Activated CD4-positive, alpha-beta T cell treated with anti-CD3 and anti-CD28 coated beads, Interleukin-2, Interleukin-4, amounts not matched to agents 100 ng/mL and 50 ng/mL, durations not matched to agents 16 hours and 8 hours (primary cell): ENCODE measurements around the gene FAM47A.

Source experiments
- DNase-seq: peaks from one replicate; pipeline ENCODE4 v3.0.0-alpha.2; 2020; ENCODE audit warnings: low spot score

The FAM47A gene

GRCh38 chrX:34132028-34132427 is at the start of gene FAM47A:
TSS of gene FAM47A (minus strand) at chrX:34132314. CDS start at chrX:34132278, 36 bp downstream.
- no peak for DNase-seq

- no peak for DNase-seq
Observed at GRCh38 chrX:34147345-34147744, 15.2 kb upstream of the FAM47A start.

GRCh38 chrX:34146906-34147305 is 14.8 kb upstream of the FAM47A start:
- DNase-seq, result no peak

- DNase-seq, result no peak
Observed at GRCh38 chrX:34144246-34144645, 12.1 kb upstream of the FAM47A start.

- no peak for DNase-seq
Observed at GRCh38 chrX:34140816-34141215, 8.7 kb upstream of the FAM47A start.

- no peak for DNase-seq
Observed at GRCh38 chrX:34130980-34131744, 952 bp downstream of the FAM47A start.

- DNase-seq, result no peak
Observed at GRCh38 chrX:34130501-34130900, 1.6 kb downstream of the FAM47A start.

GRCh38 chrX:34126011-34126410 is 6.1 kb downstream of the FAM47A start:
- no peak for DNase-seq

GRCh38 chrX:34119122-34119521 is 13.0 kb downstream of the FAM47A start:
- no peak for DNase-seq

- DNase-seq, result no peak
Observed at GRCh38 chrX:34112459-34112858, 19.7 kb downstream of the FAM47A start.
